ENCODE data around the gene GRIN3B.

DNA sequence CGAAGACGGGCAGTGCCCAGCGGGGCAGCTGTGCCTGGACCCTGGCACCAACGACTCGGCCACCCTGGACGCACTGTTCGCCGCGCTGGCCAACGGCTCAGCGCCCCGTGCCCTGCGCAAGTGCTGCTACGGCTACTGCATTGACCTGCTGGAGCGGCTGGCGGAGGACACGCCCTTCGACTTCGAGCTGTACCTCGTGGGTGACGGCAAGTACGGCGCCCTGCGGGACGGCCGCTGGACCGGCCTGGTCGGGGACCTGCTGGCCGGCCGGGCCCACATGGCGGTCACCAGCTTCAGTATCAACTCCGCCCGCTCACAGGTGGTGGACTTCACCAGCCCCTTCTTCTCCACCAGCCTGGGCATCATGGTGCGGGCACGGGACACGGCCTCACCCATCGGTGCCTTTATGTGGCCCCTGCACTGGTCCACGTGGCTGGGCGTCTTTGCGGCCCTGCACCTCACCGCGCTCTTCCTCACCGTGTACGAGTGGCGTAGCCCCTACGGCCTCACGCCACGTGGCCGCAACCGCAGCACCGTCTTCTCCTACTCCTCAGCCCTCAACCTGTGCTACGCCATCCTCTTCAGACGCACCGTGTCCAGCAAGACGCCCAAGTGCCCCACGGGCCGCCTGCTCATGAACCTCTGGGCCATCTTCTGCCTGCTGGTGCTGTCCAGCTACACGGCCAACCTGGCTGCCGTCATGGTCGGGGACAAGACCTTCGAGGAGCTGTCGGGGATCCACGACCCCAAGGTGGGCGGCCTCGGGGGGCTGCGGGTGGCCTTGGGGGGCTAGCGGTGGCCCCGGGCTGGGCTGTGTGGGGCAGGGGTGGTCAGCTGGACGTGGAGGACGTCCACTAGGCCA is 4.8 kb downstream of the GRIN3B start:
- TF ChIP-seq EP300 (IDR thresholded peaks at IDR 0.05) (no peak), POLR2A (IDR thresholded peaks at IDR 0.05) (no peak)
- TF ChIP-seq, protein P1, sequence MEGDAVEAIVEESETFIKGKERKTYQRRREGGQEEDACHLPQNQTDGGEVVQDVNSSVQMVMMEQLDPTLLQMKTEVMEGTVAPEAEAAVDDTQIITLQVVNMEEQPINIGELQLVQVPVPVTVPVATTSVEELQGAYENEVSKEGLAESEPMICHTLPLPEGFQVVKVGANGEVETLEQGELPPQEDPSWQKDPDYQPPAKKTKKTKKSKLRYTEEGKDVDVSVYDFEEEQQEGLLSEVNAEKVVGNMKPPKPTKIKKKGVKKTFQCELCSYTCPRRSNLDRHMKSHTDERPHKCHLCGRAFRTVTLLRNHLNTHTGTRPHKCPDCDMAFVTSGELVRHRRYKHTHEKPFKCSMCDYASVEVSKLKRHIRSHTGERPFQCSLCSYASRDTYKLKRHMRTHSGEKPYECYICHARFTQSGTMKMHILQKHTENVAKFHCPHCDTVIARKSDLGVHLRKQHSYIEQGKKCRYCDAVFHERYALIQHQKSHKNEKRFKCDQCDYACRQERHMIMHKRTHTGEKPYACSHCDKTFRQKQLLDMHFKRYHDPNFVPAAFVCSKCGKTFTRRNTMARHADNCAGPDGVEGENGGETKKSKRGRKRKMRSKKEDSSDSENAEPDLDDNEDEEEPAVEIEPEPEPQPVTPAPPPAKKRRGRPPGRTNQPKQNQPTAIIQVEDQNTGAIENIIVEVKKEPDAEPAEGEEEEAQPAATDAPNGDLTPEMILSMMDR (IDR thresholded peaks at IDR 0.05): no peak

Measured in sigmoid colon (tissue), 4 donors.